ELR (cell line): ENCODE measurements around the gene DTWD2.
"Not testable (repeated sequence)": the region's sequence is repeated elsewhere in the genome, so short reads cannot be mapped to it uniquely, and the experiment has no call there.

Experiments used
- DNase-seq: peaks from one replicate; pipeline ENCODE4 v3.0.0-alpha.2; 2015; ENCODE audit warnings: low read depth

The DTWD2 gene

GRCh38 chr5:118863345-118863744, 125.0 kb downstream of the DTWD2 start:
- peak; percentile 42 for DNase-seq

GRCh38 chr5:118862596-118862995, 125.8 kb downstream of the DTWD2 start:
- peak; percentile 27 for DNase-seq

GRCh38 chr5:118857700-118858099, 130.6 kb downstream of the DTWD2 start:
- no peak for DNase-seq

- no peak for DNase-seq
These were observed 133.5 kb downstream of the DTWD2 start for GRCh38 chr5:118854819-118855218.

- not testable (repeated sequence) for DNase-seq
These were observed 136.6 kb downstream of the DTWD2 start for GRCh38 chr5:118851785-118852184.

- not testable (repeated sequence) for DNase-seq
These were observed 138.8 kb downstream of the DTWD2 start for GRCh38 chr5:118849507-118849906.

GRCh38 chr5:118844351-118844750, 144.0 kb downstream of the DTWD2 start:
- no peak for DNase-seq

GRCh38 chr5:118834710-118835109, 153.6 kb downstream of the DTWD2 start:
- no peak for DNase-seq

- no peak for DNase-seq
These were observed 155.4 kb downstream of the DTWD2 start for GRCh38 chr5:118832974-118833373.

- DNase-seq = no peak
These were observed 163.1 kb downstream of the DTWD2 start for GRCh38 chr5:118825226-118825625.

- DNase-seq = no peak
These were observed 169.7 kb downstream of the DTWD2 start for GRCh38 chr5:118818604-118819003.

- DNase-seq = no peak
These were observed 179.9 kb downstream of the DTWD2 start for GRCh38 chr5:118808441-118808840.

- no peak for DNase-seq
These were observed 181.8 kb downstream of the DTWD2 start for GRCh38 chr5:118806571-118806970.

- DNase-seq = no peak
These were observed 186.0 kb downstream of the DTWD2 start for GRCh38 chr5:118802335-118802734.

- DNase-seq = no peak
These were observed 192.3 kb downstream of the DTWD2 start for GRCh38 chr5:118796081-118796480.

- no peak for DNase-seq
These were observed 194.1 kb downstream of the DTWD2 start for GRCh38 chr5:118794281-118794680.

- DNase-seq = no peak
These were observed 194.7 kb downstream of the DTWD2 start for GRCh38 chr5:118793652-118794051.

- DNase-seq = no peak
These were observed 195.3 kb downstream of the DTWD2 start for GRCh38 chr5:118793091-118793490.

- DNase-seq = peak; percentile 63
These were observed 196.2 kb downstream of the DTWD2 start for GRCh38 chr5:118791926-118792734.

GRCh38 chr5:118789366-118789765, 199.0 kb downstream of the DTWD2 start:
- DNase-seq = no peak

GRCh38 chr5:118788351-118788750, 200.0 kb downstream of the DTWD2 start:
- no peak for DNase-seq
